HuH-7.5 (cell line): ENCODE measurements around the gene FNDC11.

Source experiments
- DNase-seq: peaks from one replicate; pipeline ENCODE4 v3.0.0; 2011; ENCODE audit warnings: low spot score

FNDC11 gene

DNA sequence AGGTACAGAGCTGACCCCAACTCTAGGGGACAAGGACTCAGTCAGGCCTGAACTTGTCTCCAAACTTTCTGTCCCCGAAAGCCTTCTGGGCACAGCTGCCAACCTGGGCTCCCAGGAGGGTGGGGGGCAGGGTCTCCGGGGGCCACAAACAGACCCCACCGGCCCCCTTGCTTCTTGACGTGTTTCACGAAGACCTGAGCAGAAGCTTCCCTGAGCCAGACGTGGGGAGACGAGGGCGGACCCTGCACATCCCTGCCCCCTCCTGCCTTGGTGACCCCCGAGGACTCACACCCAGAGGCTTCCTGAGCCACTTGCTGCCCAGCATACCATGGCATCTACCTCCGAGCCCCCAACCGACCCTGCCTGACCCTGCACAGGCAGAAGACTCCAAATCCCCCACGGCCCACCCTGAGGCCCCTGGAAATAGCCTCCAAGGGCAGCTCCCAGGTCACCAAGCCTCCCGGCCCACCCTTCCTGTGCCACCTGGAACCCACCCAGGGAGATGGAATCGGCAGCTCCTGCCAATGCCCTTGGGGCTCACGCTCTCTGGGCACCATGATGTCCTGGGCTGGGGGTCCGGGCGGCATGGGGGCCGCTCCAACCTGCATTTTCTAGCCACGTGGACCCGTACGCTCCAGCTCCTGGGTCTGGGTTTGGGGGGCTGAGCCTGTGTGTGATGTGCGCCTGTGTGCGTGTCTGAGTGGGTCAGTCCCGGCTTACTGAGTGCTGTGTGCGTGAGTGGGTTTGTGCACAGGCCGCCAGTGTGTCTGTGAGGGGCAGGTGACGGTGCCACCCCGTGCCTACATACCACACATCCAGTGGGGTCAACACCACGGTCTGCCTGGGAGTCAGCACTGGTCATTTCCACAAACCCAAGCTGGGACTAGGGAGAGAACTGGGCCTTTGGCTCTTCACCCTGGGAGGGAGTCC is 14.3 kb upstream of the FNDC11 start:
- no peak for DNase-seq

DNA sequence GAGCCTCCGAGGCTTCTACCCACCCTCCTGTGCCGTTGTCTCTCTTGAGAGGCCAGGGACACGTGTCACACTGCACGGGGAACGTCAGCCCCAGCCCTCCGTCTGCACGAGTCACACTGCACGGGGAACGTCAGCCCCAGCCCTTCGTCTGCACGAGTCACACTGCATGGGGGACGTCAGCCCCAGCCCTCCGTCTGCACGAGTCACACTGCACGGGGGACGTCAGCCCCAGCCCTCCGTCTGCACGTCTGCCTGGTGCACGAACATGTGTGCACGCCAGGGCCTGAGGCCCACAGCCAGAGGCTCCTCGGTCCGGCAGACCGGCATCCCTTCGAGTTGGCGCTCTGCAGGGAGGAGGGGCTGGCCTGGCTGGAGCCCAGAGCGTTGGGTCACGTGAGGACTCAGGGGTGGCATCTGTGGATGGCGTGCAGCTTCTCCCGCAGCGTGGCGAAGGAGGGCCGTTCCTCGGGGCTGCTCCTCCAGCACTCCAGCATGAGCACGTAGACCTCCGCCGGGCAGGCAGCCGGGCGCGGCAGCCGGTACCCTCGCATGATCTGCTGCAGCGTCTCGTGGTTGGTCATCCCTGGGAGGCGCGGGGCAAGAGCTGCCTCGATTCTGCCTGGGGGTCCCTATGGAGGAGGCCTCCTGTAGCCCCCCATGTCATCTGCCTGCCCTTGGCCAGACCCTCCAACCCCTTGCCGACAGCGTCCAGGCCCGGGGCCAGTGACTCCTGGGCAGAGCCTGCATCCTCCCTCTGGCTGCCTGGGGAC is 13.4 kb upstream of the FNDC11 start:
- no peak for DNase-seq

DNA sequence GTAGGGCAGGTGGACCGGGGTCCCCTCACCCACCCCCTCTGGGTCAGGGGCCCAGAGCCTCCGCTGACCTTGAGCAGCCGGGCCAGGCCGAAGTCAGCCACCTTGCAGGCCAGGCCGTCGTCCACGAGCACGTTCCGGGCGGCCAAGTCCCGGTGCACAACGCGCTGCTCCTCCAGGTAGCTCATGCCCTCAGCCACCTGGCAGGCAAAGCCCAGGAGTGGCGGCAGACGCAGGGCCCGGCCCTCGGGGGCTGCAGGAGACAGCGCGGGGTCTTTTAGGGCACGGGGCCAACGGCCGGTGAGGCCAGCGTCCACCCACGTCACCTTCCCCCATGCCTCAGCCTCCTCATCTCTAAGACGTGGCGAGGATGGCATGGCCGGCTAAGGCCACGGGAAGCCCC is 12.6 kb upstream of the FNDC11 start:
- no peak for DNase-seq

DNA sequence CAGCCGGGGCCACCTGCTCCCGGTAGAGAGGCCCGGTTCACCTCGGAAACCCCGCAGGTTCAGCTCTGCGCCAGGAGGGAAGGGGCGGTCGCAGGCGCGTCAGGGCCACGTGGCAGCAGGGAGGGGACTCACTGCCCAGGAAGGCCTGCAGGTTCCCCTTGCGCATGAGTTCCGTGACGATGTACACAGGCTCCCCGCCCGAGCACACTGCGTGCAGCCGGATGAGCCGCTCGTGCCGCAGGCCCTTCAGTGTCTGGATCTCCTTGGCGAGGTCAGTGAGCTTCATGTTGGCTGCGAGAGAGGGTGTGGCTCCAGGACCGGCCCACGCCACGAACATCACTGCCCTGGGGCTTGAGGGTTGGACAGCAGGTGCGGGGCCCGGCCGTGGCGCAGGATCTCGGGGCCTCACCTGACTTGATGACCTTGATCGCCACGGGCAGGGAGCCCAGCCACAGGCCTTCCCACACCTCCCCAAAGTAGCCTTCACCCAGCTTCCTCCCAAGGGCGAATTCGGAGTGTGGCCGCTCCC is 11.9 kb upstream of the FNDC11 start:
- DNase-seq: no peak

DNA sequence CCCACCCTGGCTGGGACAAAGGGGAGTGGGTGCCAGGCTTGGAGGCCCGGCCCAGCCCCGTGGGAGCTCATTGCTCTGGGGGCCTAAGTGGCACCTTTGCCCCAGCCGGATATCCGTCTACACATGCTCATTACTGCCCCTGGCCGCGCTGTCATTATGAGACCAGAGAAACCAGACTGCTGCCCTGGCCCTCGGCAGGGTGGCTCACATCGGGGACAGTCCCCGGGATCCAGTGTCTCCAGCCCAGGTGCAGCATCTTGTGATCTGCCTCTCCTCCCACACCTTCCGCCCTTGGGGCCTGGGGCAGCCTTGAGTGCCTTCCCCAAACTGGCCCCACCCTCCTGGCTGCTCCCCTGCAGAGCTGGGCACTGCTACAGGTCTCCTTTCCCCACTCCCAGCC is 11.3 kb upstream of the FNDC11 start:
- DNase-seq: no peak

DNA sequence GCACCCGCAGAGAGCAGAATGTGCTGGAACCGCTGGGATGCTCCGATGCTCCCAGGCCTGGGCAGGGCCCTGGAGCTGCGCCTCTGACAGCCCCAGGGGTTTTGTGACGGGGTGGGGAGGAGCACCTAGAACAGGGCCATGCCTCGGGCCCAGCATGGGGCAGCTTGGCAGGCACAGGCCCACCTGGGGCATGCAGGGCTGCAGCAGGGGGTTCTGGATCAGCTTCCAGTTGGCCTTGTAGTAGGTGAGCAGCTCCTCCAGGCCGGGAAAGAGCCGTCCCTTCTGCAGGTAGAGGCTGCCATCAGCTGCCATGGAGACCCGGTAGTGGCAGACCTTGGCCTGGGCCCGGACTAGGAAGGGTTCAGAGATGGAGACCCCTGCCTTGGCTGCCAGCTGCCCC is 10.8 kb upstream of the FNDC11 start:
- no peak for DNase-seq

DNA sequence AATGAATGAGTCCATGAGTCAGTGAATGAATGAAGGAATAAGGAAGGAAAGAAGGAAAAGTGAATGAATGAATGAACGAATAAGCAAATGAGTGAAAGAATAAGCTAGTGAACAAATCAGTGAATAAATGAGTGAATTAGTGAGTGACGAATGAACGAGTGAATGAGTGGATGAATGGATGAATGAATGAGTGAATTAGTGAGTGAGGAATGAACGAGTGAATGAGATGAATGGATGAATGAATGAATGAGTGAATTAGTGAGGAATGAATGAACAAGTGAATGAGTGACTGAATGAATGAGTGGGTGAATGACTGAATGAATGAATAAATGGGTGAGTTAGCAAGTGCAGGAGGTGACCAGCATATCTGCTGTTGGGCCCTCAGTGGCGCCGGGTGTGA is 10.2 kb upstream of the FNDC11 start:
- no peak for DNase-seq

DNA sequence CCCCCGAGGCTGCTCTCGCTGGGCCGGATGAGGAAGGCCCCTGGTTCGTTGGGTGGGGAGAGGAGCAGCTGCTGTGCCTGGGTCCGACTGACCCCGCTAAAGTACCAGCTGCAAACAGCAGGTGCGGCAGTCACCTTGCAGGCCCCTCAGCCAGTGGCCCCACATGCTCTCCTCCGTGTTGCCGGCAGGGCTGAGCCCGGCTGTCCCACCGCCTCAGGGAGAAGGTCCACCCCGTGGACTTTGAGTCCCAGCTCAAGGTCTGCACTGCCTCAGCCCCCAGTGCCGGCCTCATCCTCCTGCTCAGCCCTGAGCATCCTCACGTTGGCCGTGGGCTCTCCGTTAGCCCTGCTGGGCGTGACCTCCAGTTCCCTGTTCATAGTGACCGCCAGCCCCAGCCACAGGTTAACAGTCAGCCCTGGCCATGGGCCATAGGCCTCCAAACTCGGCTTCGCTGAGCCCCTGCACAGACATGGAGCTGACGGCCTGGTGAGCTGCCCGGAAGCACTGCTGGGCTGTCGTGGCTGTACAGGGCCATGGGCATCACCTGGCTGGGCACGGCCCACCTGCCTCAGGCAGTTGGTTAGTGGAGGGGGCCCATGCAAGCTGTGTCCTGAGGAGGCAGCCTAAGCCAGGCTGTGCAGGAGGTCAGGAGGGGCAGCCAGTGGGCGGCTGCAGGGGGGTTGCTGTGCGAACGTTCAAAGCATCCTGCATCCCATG is 9.6 kb upstream of the FNDC11 start:
- peak; percentile 64 for DNase-seq

DNA sequence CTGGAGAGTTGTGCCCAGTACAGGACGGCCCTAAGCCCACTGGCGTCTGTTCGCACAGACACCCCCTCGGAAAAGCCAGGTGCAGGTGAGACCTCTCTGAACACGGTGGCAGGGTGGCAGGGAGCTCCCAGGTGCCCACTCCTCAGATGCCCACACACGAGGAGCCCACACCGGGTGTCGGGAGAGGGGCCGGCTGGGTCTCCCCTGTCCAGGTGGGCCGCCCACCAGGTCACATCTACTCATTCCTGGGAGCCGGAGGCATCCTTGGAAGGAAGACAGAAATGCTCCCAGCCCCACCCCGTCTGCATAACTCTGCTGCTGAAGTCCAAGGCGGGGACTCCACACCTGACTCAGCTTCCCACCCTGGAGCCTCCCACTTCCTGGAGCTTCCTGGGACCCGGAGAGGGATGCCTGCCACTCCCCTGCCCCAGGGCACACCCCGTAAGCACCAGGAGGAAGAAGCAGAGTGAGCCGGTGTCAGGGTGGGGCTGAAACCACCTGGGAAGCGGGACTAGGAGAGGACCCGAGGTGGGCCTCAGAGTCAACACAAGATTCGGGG is 8.9 kb upstream of the FNDC11 start:
- peak; percentile 59 for DNase-seq

DNA sequence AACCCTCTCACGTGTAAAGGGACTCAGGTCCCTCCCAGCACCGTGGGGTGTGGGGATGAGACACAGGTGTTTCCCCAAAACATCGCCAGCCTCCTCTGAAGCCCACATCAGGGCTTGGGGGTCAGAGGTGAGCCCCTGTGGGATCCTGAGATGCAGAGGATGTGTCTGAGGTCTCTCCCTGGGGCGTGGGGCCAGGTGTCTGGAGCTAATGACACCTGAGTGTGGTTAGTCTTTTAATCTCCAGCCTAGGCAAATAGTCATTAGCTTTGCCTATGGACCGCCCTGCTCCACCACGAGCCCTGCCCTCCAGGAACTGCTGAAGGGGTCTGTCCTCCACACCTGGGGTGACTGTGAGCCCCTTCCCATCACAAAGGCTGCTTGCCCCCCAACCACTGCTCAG is 8.1 kb upstream of the FNDC11 start:
- DNase-seq: no peak

DNA sequence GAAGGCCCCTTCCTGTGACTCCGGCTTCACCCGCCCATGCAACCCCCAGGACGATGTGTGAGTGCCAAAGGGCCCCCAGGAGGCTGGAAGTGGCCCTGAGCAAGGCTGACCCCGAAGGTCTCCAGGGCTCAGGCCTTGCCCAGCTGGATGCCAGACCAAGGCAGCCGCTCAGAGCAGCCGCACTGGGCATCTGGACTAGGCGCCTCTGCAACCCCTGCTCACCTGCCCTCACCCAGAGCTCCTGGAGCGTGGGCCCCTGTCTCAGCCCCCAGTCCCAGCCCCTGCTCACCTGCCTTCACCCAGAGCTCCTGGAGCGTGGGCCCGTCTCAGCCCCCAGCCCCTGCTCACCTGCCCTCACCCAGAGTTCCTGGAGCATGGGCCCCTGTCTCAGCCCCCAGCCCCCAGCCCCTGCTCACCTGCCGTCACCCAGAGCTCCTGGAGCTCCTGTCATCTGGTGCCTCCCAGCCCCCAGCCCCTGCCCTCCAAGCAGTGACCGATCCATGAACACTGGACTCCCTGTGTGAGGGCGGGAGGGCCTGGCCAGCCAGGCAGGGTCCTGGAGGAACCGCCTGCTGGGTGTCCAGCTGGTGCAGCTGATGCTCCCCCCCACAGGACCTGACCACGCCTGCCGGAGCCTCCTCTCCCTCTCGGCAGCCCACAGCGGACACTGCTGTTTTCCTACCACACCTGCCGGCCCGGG is 7.6 kb upstream of the FNDC11 start:
- no peak for DNase-seq

DNA sequence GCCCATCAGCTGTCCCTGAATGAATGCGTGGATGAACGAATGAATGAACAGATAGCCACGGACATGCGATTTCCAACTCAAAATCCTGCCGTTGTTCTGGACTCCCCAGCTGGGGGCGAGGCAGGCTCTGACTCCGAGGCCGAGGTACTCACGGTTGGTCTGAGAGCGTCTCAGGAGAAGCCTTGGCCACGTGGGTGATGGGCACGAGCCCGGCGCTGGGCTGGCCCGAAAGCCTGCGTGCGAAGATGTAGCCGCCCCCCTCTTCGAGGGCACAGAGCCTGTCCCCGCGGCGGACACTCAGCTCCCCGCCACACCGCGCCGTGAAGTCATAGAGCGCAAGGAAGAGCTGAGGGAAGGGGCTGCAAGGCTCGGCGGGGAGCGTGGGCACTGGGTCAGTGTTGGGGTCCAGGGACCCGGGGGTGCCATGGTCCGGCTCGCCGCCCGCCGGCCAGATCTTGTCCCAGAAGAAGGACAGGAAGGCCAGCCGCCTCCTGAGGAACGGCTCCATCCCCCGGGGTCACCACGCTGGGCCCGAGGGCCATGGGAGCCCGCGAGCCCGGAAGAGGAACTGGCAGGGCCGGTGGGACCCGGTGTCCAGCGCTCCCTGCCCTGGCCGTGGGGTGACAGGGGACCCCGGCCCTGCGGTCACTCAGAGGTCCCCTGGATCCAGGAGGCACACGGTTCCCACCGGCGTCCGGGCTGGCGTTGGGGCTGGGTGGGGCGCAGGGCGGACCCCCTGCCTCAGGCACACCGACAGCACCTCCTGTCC is 6.8 kb upstream of the FNDC11 start:
- DNase-seq: no peak

DNA sequence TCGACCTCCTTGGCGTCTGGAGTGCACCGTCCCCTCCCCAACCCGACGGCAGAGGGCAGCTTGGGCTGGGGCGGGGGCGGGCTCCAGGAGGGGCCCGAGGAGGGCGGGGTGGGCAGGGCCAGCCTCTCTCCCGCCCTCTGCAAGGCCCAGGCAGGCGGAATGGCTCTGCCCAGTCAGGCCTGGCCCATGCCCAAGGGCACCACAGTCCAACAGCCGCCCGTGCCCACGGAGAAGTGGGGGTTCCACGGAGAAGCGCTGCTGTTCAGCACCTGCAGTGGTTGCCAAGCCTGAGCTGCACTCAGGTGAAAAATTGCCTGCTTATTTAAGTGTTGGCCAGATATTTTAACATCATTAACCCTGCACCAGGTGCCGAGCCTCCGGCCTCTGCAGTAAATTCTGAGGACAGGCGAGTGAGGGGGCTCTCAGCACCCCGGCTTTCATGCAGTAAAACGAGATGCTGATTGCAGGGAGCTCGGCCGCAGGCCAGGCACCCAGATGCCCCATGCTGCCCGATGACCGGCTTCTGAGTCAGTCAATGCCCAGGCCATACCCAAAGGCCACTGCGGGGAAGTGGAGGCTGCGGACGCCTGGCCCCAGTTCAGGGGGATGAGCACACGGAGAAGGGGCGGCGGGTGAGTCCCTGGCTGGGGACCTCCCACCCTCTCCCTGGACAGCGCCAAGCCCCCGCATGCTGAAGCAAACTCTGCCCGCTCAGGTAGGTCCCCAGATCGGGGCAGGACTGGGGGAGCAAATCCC is 6.1 kb upstream of the FNDC11 start, which contains the start of gene SRMS:
TSS of gene SRMS (minus strand) at position 25 of the 756 bp plus-strand sequence. CDS start 286 bp downstream, outside the sequence.
- no peak for DNase-seq

DNA sequence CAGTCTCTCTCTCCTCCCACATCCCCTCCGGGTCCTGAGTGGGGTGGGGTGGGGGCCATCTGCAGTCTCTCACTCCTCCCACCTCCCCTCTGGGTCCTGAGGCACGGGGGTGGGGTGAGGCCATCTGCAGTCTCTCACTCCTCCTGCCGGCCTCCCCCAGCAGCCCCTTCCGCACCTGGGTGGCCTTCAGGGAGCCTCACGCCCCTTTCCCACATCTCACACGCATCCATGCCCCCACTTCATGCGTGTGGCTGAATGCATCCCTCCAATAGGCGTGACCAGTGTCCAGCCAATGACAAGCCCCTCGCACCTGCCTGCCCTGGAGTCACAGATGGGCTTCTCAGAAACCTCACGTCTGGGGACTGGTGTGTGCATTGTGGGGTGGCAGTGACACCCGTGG is 5.4 kb upstream of the FNDC11 start:
- no peak for DNase-seq

DNA sequence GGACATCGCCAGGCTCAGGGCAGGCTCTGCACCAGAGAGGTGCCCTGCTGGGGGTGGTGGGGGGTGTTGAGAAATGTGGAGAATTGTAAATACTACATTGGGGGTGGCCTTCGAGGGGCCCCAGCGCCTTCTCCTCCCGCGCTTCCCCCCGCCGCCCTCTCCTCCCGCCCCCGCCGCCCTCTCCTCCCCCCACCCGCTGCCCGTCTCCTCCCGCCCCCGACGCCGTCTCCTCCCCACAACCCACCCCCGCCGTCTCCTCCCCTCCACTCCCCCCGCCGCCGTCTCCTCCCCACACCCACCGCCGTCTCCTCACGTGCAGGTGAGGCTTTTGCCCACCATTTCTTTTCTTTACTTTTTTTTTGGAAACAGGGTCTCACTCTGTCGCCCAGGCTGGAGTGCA is 4.9 kb upstream of the FNDC11 start:
- no peak for DNase-seq

DNA sequence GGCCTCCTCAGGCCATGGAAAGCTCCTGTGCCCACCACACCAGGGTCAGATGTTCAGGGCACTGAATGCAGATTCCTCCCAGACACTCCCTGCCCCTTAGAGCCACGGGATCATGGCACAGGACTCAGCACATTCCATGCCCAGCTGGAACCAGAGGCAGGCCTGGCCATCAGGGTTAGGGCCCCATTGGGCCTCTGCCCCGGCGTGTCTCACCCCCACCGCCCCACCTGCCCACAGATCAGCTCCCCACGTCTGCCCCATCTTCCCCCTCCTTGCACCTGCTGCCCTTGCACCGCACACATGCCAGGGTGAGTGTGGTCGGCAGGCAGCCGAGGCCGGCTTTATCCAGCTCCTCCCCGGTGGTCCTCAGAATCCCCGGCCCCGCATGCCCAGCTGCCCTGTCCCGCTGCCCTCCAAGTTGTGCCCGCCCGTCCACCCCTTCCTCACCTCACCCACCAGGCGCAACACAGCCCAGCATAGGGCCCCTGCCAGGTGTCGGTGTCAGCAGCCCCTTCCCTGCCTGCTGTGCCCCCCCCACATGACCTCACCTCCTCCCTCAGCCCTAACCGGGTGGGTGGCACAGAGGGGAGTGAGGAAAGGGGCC is 4.2 kb upstream of the FNDC11 start:
- no peak for DNase-seq

DNA sequence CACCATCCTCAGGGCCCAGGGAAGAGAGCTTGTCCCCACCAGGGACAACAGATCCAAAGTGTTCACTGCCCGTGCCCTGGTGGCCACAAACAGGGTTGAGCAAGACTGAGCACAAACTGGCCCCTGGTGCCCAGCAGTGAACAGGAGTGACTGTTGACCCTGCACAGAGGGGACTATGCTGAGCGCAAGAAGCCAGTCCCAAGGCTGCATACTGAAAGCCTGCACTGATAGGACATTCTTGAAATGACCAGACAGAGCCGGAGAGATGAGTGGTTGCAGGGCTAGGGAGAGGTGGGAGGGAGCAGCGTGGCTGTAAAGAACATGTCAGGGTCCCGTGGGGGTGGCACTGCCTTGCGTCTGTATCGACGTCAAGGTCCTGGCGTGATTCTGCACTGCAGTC is 2.9 kb upstream of the FNDC11 start:
- DNase-seq: no peak

DNA sequence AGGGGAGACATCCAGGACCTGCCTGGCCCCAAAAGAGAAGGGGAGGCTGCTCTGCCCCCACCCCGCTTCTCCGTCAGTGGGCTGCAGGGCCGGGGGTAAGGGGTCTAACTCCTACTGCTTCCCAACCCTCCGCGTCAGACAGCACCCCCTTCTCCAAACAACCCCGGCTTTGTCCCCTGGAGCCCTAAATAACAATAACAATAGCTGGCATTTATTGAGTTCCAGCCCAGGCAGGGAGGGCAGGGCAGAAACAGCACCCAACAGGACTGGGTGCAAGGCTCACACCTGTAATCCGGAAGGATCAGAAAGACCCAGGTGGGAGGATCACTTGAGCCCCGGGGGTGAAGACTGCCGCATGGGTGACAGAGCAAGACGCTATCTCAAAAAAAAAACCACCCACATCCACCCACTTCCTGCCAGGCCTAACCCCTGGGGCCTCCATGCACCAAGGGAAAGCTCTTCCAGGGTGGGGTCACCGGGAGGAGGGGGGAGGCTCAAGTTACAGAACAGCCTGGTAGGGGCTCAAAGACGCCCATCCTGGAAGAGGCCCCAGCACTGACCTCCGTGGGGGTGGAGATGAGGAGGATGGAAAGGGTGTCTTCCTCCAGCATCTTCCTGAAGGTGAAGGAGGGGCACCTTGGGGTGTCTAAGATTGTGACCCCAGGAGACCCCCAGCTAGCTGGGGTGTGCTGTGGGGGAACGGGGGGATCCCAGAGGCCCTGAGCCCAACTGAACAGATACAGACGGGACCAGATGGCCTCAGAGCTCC is 1.3 kb upstream of the FNDC11 start:
- DNase-seq: no peak
